IMR-90 (cell line): ENCODE data around the gene C2orf92. TPM values are rescaled to one million over a fixed set of nuclear protein-coding genes. Genes with fewer than 3 reads are reported as not detected.

ENCODE experiments used
- ATAC-seq: fragments of 200-7000 bp; cut with Tn5 transposase; 2 replicates; pipeline ENCODE4 v1.9.1; 2020; ENCODE audit warnings: low read depth, mild to moderate bottlenecking, moderate library complexity
- BruUV-seq: library from RNA; stranded (reverse); fragments of 400-500 nt; replicated peaks from 2 replicates; lab custom pipeline; 2021; lab: Mats Ljungman, UMichigan
- CTCF ChIA-PET: fragments of 300-600 bp; formaldehyde crosslinking; extraction: SDS; loops from one replicate; lab custom pipeline; 2021; ENCODE audit warnings: antibody characterized with exemption; lab: Yijun Ruan, JAX
- POLR2A ChIA-PET: fragments of 300-600 bp; sonication (Branson Sonifier 250); formaldehyde crosslinking; loops from one replicate; lab custom pipeline; 2022; ENCODE audit warnings: antibody characterized with exemption; ENCODE audit not compliant: unreplicated experiment; lab: Charles Lee
- DNase-seq: peaks from one replicate; pipeline ENCODE4 v3.0.0; 2013
- H2AFZ ChIP-seq: replicated peaks from 2 replicates; pipeline ENCODE3; 2013; ENCODE audit warnings: low read length, mild to moderate bottlenecking; ENCODE audit not compliant: poor library complexity
- H2AK5ac ChIP-seq: 2 replicates; pipeline ENCODE4 v1.6.1; 2013; ENCODE audit warnings: low read depth, low read length, inconsistent platforms
- H2AK9ac ChIP-seq: replicated peaks from 2 replicates; pipeline ENCODE3; 2013; ENCODE audit warnings: mild to moderate bottlenecking, low read depth, low read length, moderate library complexity; ENCODE audit not compliant: poor library complexity
- H2BK120ac ChIP-seq: 2 replicates; pipeline ENCODE4 v1.6.1; 2013; ENCODE audit warnings: low read depth, low read length, inconsistent platforms
- H2BK15ac ChIP-seq: 3 replicates; pipeline ENCODE4 v1.6.1; 2013; ENCODE audit warnings: low read depth, low read length, inconsistent platforms
- H2BK20ac ChIP-seq: 2 replicates; pipeline ENCODE4 v1.6.1; 2013; ENCODE audit warnings: low read depth, mild to moderate bottlenecking, inconsistent platforms, low read length, moderate library complexity
- H2BK5ac ChIP-seq: 2 replicates; pipeline ENCODE4 v1.6.1; 2013; ENCODE audit warnings: mild to moderate bottlenecking, low read depth, low read length, inconsistent platforms; ENCODE audit not compliant: poor library complexity, severe bottlenecking
- H3K14ac ChIP-seq: replicated peaks from 2 replicates; pipeline ENCODE4 v1.6.1; 2013; ENCODE audit warnings: low read depth, low read length, inconsistent platforms
- H3K18ac ChIP-seq: 2 replicates; pipeline ENCODE4 v1.6.1; 2013; ENCODE audit warnings: low read depth, low read length, control low read depth
- H3K23ac ChIP-seq: 2 replicates; pipeline ENCODE4 v1.6.1; 2013; ENCODE audit warnings: low read depth, low read length, inconsistent platforms
- H3K27ac ChIP-seq: 2 replicates; pipeline ENCODE4 v1.5.1; 2013; ENCODE audit warnings: mild to moderate bottlenecking, control low read depth, low read length; ENCODE audit not compliant: insufficient read depth
- H3K27me3 ChIP-seq: 2 replicates; pipeline ENCODE4 v1.6.1; 2013; ENCODE audit warnings: low read length; ENCODE audit not compliant: control insufficient read depth, insufficient read depth
- H3K36me3 ChIP-seq: 2 replicates; pipeline ENCODE4 v1.6.1; 2013; ENCODE audit warnings: low read length, mixed read lengths; ENCODE audit not compliant: control insufficient read depth, insufficient read depth
- H3K4ac ChIP-seq: 2 replicates; pipeline ENCODE4 v1.6.1; 2013; ENCODE audit warnings: low read depth, low read length, inconsistent platforms
- H3K4me1 ChIP-seq: 2 replicates; pipeline ENCODE4 v1.6.1; 2013; ENCODE audit warnings: low read length, mixed read lengths; ENCODE audit not compliant: control insufficient read depth, insufficient read depth
- H3K4me2 ChIP-seq: 2 replicates; pipeline ENCODE4 v1.6.1; 2013; ENCODE audit warnings: low read depth, mild to moderate bottlenecking, control low read depth, low read length, moderate library complexity
- H3K4me3 ChIP-seq: 2 replicates; pipeline ENCODE4 v1.5.1; 2013; ENCODE audit warnings: low read depth, mild to moderate bottlenecking, control low read depth, low read length, moderate library complexity; ENCODE audit not compliant: insufficient read depth
- H3K56ac ChIP-seq: 2 replicates; pipeline ENCODE4 v1.6.1; 2013; ENCODE audit warnings: low read length, inconsistent platforms; ENCODE audit not compliant: insufficient read depth; ENCODE audit errors: extremely low read depth
- H3K79me1 ChIP-seq, 2 experiments: 2 replicates each; pipeline ENCODE4 v1.6.1; 2013; ENCODE audit warnings: low read length in 2 of 2, inconsistent platforms in 1 of 2, low read depth in 1 of 2
- H3K9ac ChIP-seq: 2 replicates; pipeline ENCODE4 v1.6.1; 2013; ENCODE audit warnings: low read depth, low read length, control low read depth
- H3K9me1 ChIP-seq: 2 replicates; pipeline ENCODE4 v1.6.1; 2013; ENCODE audit warnings: low read length, inconsistent platforms; ENCODE audit not compliant: insufficient read depth
- H3K9me3 ChIP-seq: 2 replicates; pipeline ENCODE4 v1.6.1; 2013; ENCODE audit warnings: low read length; ENCODE audit not compliant: control insufficient read depth, insufficient read depth
- H4K20me1 ChIP-seq: 2 replicates; pipeline ENCODE4 v1.6.1; 2013; ENCODE audit warnings: low read length, inconsistent platforms; ENCODE audit not compliant: insufficient read depth
- H4K5ac ChIP-seq: 2 replicates; pipeline ENCODE4 v1.6.1; 2013; ENCODE audit warnings: mild to moderate bottlenecking, low read depth, low read length, control low read depth
- H4K8ac ChIP-seq, 2 experiments: 2 replicates each; pipeline ENCODE4 v1.6.1; 2013; ENCODE audit warnings: low read depth in 2 of 2, low read length in 2 of 2, control low read depth in 1 of 2, inconsistent platforms in 1 of 2
- H4K91ac ChIP-seq: 2 replicates; pipeline ENCODE4 v1.6.1; 2013; ENCODE audit warnings: low read depth, low read length, inconsistent platforms; ENCODE audit not compliant: insufficient read depth
- MAFK ChIP-seq: IDR thresholded peaks from 2 replicates; pipeline ENCODE4 v1.6.1; 2012; ENCODE audit warnings: low read depth, low read length, improper control_type of control experiment
- RFX5 ChIP-seq: IDR thresholded peaks from 2 replicates; pipeline ENCODE4 v1.8.0; 2012; ENCODE audit warnings: low read depth, mild to moderate bottlenecking, low read length, moderate library complexity
- WGBS, 2 experiments: methylation state at CpG; one replicate each; pipeline versions ENCODE4 v1.1.5 to v1.1.7; 2013; ENCODE audit warnings: missing lambda C conversion rate in 2 of 2; ENCODE audit not compliant: insufficient read length in 1 of 2; ENCODE audit errors: extremely low coverage in 2 of 2; 5-methylcytosine and 5-hydroxymethylcytosine counted together
- dilution Hi-C: fragments of 300-500 bp; cut with HindIII; formaldehyde crosslinking; loops from one replicate; pipeline ENCODE4 v1.14.3; 2018; ENCODE audit warnings: low sequenced_read_pairs; ENCODE audit not compliant: unreplicated experiment
- in situ Hi-C: fragments of 300-500 bp; cut with MboI; formaldehyde crosslinking; loops from 3 replicates; pipeline ENCODE4 v1.14.3; 2019; ENCODE audit warnings: low sequenced_read_pairs, inconsistent platforms, mixed read lengths
- intact Hi-C: fragments of 100-400 bp; cut with micrococcal nuclease; formaldehyde crosslinking; loops from 2 replicates; pipeline ENCODE4 v1.10.0; 2022
- polyA plus RNA-seq, 3 experiments: library from polyadenylated mRNA; depleted of rRNA; stranded (reverse); fragments of >200 nt; gene quantifications; 2 replicates each; pipeline ENCODE4 v1.2.3, GENCODE V29; 2012; ENCODE audit warnings: low replicate concordance in 1 of 3
- total RNA-seq: library from RNA; depleted of rRNA; stranded (reverse); fragments of >200 nt; gene quantifications from 2 replicates; pipeline ENCODE4 v1.2.3, GENCODE V29; 2012

The C2orf92 gene
- total and polyA plus RNA-seq, 2 of the 4 experiments (the other 2 are of a cell fraction), result 0.90 to 2.5 TPM

- no peak for TF ChIP-seq MAFK
- no peak for TF ChIP-seq RFX5
- no peaks in the 10 kb centered on the region for H3K9me1 ChIP-seq
- no peak overlapping the region for H4K8ac ChIP-seq
- H3K36me3 ChIP-seq, result no peaks in the 10 kb centered on the region
- H4K5ac ChIP-seq, result no peak overlapping the region
- ATAC-seq, result no peak
- no peaks in the 10 kb centered on the region; the same call in 1 of the 2 replicates for H3K27me3 ChIP-seq
- no peaks in the 10 kb centered on the region for H3K79me1 ChIP-seq
- POLR2A ChIA-PET, result no interaction called here
- H3K56ac ChIP-seq, result no peak overlapping the region
- no peak for DNase-seq
- H3K27ac ChIP-seq, result no peak overlapping the region
- H3K9ac ChIP-seq, result no peak overlapping the region
- no peak overlapping the region for H2BK120ac ChIP-seq
- no peak overlapping the region for H4K91ac ChIP-seq
- H3K4me3 ChIP-seq, result no peak overlapping the region
- no CpG with 5 or more reads among the region's 5 CpGs for WGBS, 2 experiments
- no peaks in the 10 kb centered on the region for H3K9me3 ChIP-seq
- no peaks in the 10 kb centered on the region for H4K20me1 ChIP-seq
- no peaks in the 10 kb centered on the region for H3K4me1 ChIP-seq
- BruUV-seq, result no TSS peak
- H3K14ac ChIP-seq, result no peak overlapping the region
- no peak overlapping the region for H2AFZ ChIP-seq
- H3K4me2 ChIP-seq, result no peak overlapping the region
- intact Hi-C loops (no loop called here), in situ Hi-C loops (loop anchor here (10.0 kb wide), 1 partner anchor 101 kb away; no protein-coding TSS in a partner anchor), dilution Hi-C loops (no loop called here)
- no peak overlapping the region for H2BK5ac ChIP-seq
- H2BK20ac ChIP-seq, result no peak overlapping the region
- CTCF ChIA-PET, result interaction anchor here (2.3 to 5.3 kb wide), 2 partner anchors 31 to 105 kb away, joined by 5 to 47 read pairs; partner anchors contain the start of gene ANKRD36B
- H2AK9ac ChIP-seq, result no peak overlapping the region
- no peak overlapping the region for H3K18ac ChIP-seq
- H3K4ac ChIP-seq, result no peak overlapping the region
- H2AK5ac ChIP-seq, result no peak overlapping the region
- no peak overlapping the region for H3K23ac ChIP-seq
- no peak overlapping the region for H2BK15ac ChIP-seq
These were observed 26.2 kb downstream of the C2orf92 start for GRCh38 chr2:97695744-97696143.
